Neural progenitor cell (in vitro differentiated cells): Measurements from ENCODE around the gene SSX5.

Experiments used
- CTCF ChIP-seq: fragments of 200-600 bp; sonication (generic); IDR thresholded peaks from 2 replicates; pipeline ENCODE4 v1.5.1; 2017; ENCODE audit warnings: antibody characterized with exemption, mild to moderate bottlenecking
- EZH2phosphoT487 ChIP-seq: fragments of 200-600 bp; sonication (generic); IDR thresholded peaks from 2 replicates; pipeline ENCODE4 v1.6.1; 2017; ENCODE audit warnings: antibody characterized with exemption

GRCh38 chrX:48180811-48181210 is 15.8 kb downstream of the SSX5 start:
- TF ChIP-seq CTCF (no peak), EZH2phosphoT487 (no peak)
